Measurements from ENCODE around the gene METTL26. TPM values are rescaled to one million over a fixed set of nuclear protein-coding genes. Genes with fewer than 3 reads are reported as not detected.

Gene METTL26
- total RNA-seq, 1 donor from 2014 or later = 31.8 TPM

DNA sequence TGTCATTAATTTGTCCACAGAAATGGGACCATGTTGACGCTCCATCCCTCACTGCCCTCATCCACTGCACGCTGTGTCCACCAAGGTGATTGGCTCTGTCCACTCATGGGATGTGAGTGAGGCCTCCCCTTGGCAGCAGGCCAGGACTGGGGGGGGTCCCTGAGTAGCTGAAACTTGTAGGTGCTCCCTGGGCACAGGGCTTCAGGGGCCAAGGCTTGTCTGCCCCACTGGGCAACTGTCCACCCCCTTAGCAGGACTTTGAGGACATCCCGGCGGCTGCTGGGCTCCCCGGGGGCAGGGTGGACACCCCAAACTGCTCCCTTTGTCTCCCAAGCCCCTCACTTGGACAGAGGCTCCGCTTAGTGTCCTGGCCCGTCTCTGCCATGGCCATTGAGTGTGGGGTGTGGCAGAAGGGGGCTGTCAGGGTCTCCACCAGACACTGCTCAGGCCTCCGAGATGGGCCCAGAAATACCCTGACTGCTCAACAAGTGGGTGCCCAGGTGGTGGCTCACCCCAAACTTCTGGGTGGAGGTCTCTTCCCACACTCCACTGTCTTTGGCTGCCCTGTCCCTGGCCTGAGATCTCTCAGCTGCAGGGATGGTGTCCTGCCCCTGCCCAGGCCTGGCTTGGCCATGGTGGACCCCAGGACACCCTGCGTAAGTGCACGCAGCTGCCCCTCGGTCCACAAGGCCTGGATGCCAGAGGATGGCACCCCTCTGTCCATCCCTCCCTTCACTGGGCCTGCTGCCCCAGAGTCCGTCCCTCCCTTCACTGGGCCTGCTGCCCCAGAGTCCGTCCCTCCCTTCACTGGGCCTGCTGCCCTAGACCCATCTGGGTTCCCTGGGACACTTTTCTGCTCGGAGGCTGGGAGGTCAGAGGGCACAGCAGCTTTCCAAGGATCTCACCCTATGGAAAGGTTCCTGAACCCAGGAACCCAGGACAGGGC is 49.2 kb downstream of the METTL26 start:
- no peak for FAIRE-seq
- DNase-seq (ENCODE audit: low spot score in 2 of 2) = no peak

DNA sequence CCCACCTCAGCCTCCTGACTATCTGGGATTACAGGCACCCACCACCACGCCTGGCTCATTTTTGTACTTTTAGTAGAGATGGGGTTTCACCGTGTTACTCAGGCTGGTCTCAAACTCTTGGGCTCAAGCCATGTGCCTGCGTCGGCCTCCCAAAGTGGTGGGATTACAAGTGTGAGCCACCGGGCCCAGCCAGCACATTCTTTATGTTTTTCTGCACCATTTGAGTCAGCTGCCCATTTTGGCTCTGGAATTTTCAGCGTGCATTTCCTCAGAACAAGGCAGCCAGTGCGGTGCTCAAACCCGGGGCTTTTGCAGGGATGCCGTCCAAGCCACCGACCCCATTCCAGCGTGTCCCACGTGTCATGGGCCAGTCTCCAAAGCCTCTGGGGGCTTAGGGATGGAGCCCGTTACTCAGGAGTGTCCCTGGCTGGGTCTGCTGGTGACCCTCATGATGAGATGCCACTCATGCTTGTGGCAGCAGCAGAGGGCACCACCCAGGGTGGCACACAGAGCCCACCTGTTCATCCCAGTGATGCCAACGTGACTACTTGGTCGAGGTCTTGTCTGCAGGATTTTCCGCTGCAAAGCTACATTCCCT is 50.0 kb downstream of the METTL26 start:
- no peak for DNase-seq (ENCODE audit: low spot score in 2 of 2)

DNA sequence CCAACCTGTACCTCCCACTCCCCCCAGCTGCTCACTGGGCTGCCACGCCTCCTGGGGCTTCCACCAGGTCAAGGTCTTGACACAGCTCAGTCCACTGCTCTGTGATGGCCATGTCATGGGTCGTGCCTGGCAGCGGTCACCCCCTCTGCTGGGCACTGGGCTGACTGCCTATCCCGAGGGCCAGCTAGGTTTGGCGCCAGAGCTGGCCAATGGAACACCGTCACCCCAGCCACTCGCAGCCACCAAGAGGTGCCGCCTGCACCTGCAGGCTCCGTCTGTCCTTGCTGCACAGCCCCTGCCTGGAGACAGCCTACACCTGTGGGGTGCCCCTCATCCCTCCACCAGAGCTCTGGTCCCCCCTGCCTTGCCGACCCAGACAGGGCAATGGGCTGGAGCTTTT is 50.8 kb downstream of the METTL26 start:
- FAIRE-seq (no peak), DNase-seq (ENCODE audit: low spot score in 2 of 2) (no peak)

More for the DNA sequence above, 50.0 kb downstream of the METTL26 start:
- no peak for FAIRE-seq

Other genes with a start within 250 kb of the METTL26 start
- 12.6 TPM for gene NME4, start 239.1 kb downstream of the METTL26 start, total RNA-seq
- 7.7 TPM for gene DECR2, start 234.4 kb downstream of the METTL26 start, total RNA-seq
- gene RAB11FIP3, start 210.7 kb downstream of the METTL26 start, total RNA-seq = 26.5 TPM
- gene CAPN15, start 108.6 kb downstream of the METTL26 start, total RNA-seq = 7.3 TPM
- not detected for gene PRR35, start 75.9 kb downstream of the METTL26 start, total RNA-seq
- gene NHLRC4, start 69.3 kb downstream of the METTL26 start, total RNA-seq = 0.41 TPM
- gene PIGQ, start 66.3 kb downstream of the METTL26 start, total RNA-seq = 16.7 TPM
- gene RAB40C, start 46.2 kb downstream of the METTL26 start, total RNA-seq = 25.3 TPM
- 0.41 TPM for gene WFIKKN1, start 5.3 kb downstream of the METTL26 start, total RNA-seq
- gene MCRIP2, start 5.5 kb upstream of the METTL26 start, total RNA-seq = 9.8 TPM
- gene WDR90, start 13.1 kb upstream of the METTL26 start, total RNA-seq = 8.2 TPM
- gene RHOT2, start 31.8 kb upstream of the METTL26 start, total RNA-seq = 17.9 TPM
- gene RHBDL1, start 39.4 kb upstream of the METTL26 start, total RNA-seq = 2.0 TPM
- gene STUB1, start 44.1 kb upstream of the METTL26 start, total RNA-seq = 77.5 TPM
- gene JMJD8, start 48.0 kb upstream of the METTL26 start, total RNA-seq = 10.2 TPM
- 2.9 TPM for gene WDR24, start 54.1 kb upstream of the METTL26 start, total RNA-seq
- 4.5 TPM for gene FBXL16, start 69.5 kb upstream of the METTL26 start, total RNA-seq
- gene METRN, start 78.8 kb upstream of the METTL26 start, total RNA-seq = 23.6 TPM
- gene ANTKMT, start 84.8 kb upstream of the METTL26 start, total RNA-seq = 13.0 TPM
- gene CCDC78, start 90.1 kb upstream of the METTL26 start, total RNA-seq = 4.5 TPM
- gene HAGHL, start 90.8 kb upstream of the METTL26 start, total RNA-seq = 11.4 TPM
- gene CIAO3, start 104.7 kb upstream of the METTL26 start, total RNA-seq = 50.1 TPM
- gene MSLN, start 124.4 kb upstream of the METTL26 start, total RNA-seq = not detected
- gene RPUSD1, start 152.1 kb upstream of the METTL26 start, total RNA-seq = 12.6 TPM
- gene CHTF18, start 152.3 kb upstream of the METTL26 start, total RNA-seq = 9.8 TPM
- gene GNG13, start 164.4 kb upstream of the METTL26 start, total RNA-seq = not detected

All from frontal cortex (tissue), 4 donors.